Endothelial cell of umbilical vein (primary cell): Measurements from ENCODE around the gene ARHGEF39.

Source experiments
- EZH2 ChIP-seq: IDR thresholded peaks from 2 replicates; pipeline ENCODE4 v1.6.1; 2012; ENCODE audit warnings: borderline replicate concordance, low read depth, mild to moderate bottlenecking, moderate library complexity, low read length, inconsistent platforms; ENCODE audit not compliant: severe bottlenecking
- FOS ChIP-seq: IDR thresholded peaks from 2 replicates; pipeline ENCODE4 v1.6.1; 2011; ENCODE audit warnings: mild to moderate bottlenecking, low read length, moderate library complexity, borderline replicate concordance; ENCODE audit not compliant: insufficient read depth
- GATA2 ChIP-seq: IDR thresholded peaks from 2 replicates; pipeline ENCODE4 v1.7.0; 2011; ENCODE audit warnings: low read depth, mild to moderate bottlenecking, moderate library complexity, mixed read lengths, low read length; ENCODE audit not compliant: insufficient read length, insufficient read depth
- JUN ChIP-seq: IDR thresholded peaks from 2 replicates; pipeline ENCODE4 v1.6.1; 2011; ENCODE audit warnings: borderline replicate concordance, low read depth; ENCODE audit not compliant: insufficient read length, insufficient read depth
- MAX ChIP-seq: IDR thresholded peaks from 2 replicates; pipeline ENCODE4 v1.6.1; 2011; ENCODE audit not compliant: insufficient read depth, insufficient read length
- MYC ChIP-seq: IDR thresholded peaks from one replicate; pipeline ENCODE4 v1.6.1; 2011; ENCODE audit warnings: mild to moderate bottlenecking, low read depth, low read length
- POLR2A ChIP-seq: IDR thresholded peaks from 2 replicates; pipeline ENCODE4 v1.6.1; 2012; ENCODE audit warnings: low read depth, mild to moderate bottlenecking, control low read depth, low read length
- POLR2AphosphoS5 ChIP-seq: IDR thresholded peaks from 2 replicates; pipeline ENCODE4 v1.6.1; 2012; ENCODE audit warnings: low read depth, mild to moderate bottlenecking, control low read depth, low read length, moderate library complexity; ENCODE audit not compliant: insufficient read depth
- TF ChIP-seq, protein P1 (sequence below), 2 donors: IDR thresholded peaks; 1 replicate in 1 of 2; 2 replicates in 1 of 2; pipeline ENCODE4 v1.5.1; 2011; ENCODE audit warnings: low read length in 2 of 2, mild to moderate bottlenecking in 2 of 2, moderate library complexity in 2 of 2, control low read depth in 1 of 2, inconsistent platforms in 1 of 2, low read depth in 1 of 2; ENCODE audit not compliant: insufficient read depth in 1 of 2; ENCODE audit errors: extremely low read depth in 1 of 2

GRCh38 chr9:35658968-35659220 is 6.1 kb downstream of the ARHGEF39 start:
- TF ChIP-seq, protein P1, sequence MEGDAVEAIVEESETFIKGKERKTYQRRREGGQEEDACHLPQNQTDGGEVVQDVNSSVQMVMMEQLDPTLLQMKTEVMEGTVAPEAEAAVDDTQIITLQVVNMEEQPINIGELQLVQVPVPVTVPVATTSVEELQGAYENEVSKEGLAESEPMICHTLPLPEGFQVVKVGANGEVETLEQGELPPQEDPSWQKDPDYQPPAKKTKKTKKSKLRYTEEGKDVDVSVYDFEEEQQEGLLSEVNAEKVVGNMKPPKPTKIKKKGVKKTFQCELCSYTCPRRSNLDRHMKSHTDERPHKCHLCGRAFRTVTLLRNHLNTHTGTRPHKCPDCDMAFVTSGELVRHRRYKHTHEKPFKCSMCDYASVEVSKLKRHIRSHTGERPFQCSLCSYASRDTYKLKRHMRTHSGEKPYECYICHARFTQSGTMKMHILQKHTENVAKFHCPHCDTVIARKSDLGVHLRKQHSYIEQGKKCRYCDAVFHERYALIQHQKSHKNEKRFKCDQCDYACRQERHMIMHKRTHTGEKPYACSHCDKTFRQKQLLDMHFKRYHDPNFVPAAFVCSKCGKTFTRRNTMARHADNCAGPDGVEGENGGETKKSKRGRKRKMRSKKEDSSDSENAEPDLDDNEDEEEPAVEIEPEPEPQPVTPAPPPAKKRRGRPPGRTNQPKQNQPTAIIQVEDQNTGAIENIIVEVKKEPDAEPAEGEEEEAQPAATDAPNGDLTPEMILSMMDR (IDR thresholded peaks at IDR 0.05; ENCODE audit: extremely low read depth in 1 of 2, insufficient read depth in 1 of 2, low read depth in 1 of 2, low read length in 2 of 2) = no peak
- no peak for TF ChIP-seq EZH2
- no peak for TF ChIP-seq POLR2A
- no peak for TF ChIP-seq JUN
- TF ChIP-seq POLR2AphosphoS5 = no peak
- TF ChIP-seq MAX = no peak
- TF ChIP-seq GATA2 = no peak
- no peak for TF ChIP-seq MYC
- no peak for TF ChIP-seq FOS
